NCI-H345 treated with DMSO at 0.1 percent for 48 hours (cell line): ENCODE measurements around the gene TIPRL.
"Not testable (repeated sequence)": the region's sequence is repeated elsewhere in the genome, so short reads cannot be mapped to it uniquely, and the experiment has no call there.

ENCODE experiments used
- DNase-seq: peaks from one replicate; lab custom pipeline; 2025; ENCODE audit not compliant: unreplicated experiment; lab: John Stamatoyannopoulos, UW

The TIPRL gene

GRCh38 chr1:168178638-168179437, at the start of gene TIPRL:
Gene TIPRL, plus strand, starts transcription at chr1:168178962. Its CDS starts 116 bp downstream, at chr1:168179078.
- DNase-seq: peak; percentile 96

DNA sequence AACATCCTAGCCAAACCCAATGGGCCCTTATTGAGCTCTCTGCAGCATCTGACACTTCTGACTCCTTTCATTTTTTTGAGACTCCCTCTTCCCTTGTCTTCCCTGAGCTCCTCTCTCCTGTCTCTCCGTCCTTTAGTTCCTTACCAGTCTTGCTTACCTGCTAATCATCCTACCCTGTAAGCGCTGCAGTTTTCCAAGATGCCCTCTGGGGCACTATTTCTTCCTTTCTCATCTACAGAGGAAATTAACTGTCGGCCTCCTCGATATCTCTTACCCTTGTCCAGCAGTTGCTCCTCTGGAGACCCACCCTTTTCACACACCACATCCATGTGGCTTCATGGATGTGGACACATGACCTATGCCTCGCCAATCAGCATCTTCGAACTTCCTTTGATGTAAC, 48.8 kb upstream of the TIPRL start:
- no peak for DNase-seq

GRCh38 chr1:168134132-168134531, 44.6 kb upstream of the TIPRL start:
- DNase-seq: no peak

DNA sequence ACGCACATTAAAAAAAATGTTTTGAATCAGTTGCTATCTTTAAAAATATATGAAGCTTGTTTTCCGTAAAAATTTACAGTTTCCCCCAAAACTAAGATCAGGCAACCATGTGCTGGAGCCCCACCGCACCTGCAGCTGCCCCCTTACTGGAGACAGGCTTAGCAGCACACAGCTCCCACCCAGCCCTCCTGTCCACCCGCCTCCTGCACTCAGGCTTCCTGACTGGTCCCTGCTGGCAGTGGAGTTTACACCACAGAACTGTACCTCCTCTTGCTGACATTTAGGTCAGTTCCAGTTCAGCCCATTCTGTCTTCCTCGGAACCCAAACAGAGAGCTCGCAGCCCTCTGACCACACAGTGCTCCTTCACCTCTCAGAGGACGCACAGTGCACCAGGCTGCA, 44.1 kb upstream of the TIPRL start:
- DNase-seq: no peak

DNA sequence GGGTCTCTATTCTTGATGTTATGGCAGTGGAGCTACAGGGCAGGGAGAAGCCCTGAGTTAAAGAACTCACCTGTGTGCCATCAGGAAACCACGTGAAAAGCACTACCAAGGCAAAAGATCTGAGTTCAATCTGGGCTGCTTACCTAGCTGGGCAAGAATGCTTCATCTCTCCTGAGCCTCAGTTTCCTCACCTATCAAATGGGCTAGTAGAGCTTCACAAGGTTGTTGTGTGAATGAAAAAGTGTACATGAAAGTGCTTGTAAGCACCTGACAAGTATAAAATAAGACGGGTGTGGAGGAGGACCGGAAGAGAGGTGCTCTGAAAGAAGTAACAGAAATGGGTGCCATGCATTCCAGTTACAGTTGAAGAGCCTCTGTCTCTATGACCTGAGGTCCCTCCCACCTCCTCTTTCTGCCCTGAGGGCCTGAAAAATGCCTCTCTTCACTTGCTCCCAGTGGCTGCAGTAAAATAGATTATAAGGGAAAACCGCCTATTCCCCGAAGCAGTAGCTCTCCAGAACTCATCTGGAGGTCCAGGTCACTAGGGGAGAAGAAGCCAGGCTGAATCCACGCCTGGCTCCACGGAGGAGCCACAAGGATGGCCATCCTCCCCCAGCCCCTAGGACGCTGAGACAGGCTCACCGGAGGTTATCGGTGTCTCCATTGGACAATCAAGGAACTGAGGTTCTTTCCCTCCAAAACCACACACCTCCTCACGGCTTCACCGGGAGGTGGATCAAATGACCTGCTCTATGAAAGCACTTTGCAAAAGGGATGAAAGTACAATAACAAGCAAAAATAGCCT, 43.4 kb upstream of the TIPRL start:
- DNase-seq: peak; percentile 28

DNA sequence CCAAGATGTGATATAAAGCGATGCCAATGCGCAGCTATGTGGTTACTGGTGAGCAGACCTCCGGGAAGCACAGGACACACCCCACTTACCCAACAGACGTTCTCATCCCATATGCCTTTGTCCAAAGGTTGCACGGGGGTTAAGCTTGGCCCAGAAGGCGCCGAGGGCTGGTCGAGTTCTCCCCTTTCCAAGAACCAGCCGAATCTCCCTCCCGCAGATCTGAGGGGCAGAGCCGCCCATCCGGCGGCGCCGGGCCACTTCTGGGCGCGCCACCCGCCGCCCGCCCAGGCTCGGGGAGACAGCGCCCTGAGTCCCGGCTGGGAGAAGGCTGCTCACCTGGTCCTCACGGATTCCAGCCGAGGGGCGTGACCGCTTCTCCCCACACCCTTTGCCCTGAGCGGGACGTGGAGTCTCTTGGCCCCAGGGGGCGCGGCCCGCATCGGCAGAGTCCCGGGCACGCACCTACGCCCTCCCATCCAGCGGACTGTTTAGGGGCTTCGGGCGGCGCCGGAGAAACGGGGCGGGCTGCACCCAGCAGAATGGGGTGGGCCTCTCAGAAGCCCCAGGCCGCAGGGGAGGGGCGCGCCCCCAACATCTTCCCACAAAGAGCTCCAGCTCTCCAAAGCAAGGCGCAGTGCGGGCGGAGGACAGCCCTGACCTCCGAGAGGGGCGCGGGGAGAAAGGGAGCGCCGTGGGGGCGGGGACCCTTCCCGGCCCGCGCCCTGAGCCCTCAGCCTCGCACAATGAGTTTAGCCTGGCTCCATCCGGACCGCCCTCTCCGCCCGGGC, 42.6 kb upstream of the TIPRL start:
- DNase-seq: no peak

GRCh38 chr1:168136709-168137514, 41.9 kb upstream of the TIPRL start, which contains the start of gene GPR161:
Gene GPR161, minus strand, starts transcription at chr1:168136930. Its CDS starts 32,080 bp downstream, at chr1:168104850.
- peak; percentile 18 for DNase-seq

- no peak for DNase-seq
Observed at GRCh38 chr1:168137515-168137821, 41.3 kb upstream of the TIPRL start.

GRCh38 chr1:168138134-168138533, 40.6 kb upstream of the TIPRL start:
- no peak for DNase-seq

DNA sequence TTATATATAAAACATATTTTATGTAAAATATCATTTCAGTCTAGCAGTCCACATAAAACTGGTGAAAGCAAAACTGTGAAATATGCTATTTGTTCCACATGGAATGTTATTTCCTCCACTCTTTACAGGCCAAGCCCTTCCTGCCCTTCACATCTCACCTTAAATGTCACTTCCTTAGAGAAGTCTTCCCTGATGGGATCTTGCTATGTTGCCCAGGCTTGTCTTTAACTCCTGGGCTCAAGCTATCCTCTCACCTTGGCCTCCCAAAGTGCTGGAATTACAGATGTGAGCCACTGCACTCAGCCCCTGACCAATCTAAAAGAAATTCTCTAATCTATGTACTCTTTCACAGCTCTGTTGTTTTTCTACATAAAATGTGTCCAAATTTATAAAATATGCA, 39.7 kb upstream of the TIPRL start:
- no peak for DNase-seq

DNA sequence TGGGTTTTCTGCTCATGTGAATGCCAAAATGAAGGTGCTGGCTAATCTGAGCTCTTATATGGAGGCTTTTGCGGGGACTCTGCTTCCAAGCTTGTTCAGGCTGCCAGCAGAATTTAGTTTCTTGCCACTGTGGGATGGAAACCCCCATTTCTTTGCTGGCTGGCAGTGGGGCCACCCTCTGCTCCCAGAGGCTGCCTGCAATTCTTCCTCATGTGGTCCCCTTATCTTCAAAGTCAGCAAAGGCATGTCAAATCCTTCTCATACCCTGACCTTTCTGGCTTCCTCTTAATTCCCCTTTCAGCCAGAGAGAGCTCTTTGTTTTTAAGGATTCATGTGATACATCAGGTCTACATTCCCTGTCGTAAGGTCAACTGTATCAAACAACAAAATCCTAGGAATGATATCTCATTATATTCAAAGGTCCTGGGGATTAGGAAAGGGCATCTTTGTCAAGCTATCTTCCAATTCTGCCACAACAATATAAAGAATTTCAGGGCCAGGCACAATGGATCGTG, 36.8 kb upstream of the TIPRL start:
- DNase-seq: no peak

DNA sequence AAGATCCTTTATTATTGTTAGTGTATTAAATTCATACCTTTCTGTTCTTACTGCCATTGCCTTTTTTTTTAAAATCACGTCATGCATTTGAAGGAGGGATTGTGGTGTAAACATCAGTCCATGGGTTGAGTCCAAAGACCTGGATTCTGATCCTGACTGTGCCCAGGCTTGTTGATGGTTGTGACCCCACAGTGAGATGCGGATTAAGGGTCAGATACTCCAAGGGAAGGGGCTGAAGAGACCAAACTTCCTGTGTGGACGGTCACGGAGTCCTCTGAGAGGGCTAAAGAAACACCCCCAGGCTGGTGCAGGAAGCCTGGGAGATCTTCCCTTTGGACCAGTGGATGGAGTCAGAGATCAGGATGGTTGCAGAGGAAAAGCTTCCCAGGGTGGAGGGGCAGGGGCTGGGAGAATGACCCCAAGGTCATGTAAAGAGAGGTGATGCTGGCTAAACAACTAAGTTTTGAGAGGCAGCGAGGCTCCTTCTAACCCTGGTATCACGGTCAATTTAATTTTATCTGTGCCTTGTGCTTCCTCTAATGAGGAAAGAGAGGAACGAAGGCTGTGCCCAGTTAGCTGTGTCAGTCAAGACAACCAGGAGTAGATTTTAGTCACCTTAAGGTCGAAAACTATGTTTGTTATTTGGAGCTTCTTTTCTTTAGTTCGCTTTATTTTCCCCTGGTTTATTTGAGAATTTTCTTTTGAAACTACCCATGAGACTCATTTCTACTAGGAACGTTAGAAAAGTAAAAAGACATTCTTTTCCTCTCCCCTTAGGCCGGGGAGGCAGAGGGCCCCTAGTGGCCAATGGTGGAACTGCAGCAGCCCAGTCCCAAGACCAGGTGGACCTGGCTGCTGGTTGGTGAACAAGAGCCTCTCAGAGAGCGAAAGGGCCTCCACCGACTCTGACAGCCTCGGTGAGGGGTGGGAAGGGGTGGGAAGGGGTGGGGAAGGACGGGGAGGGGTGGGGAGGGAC, 33.3 kb upstream of the TIPRL start:
- DNase-seq: peak; percentile 49

- no peak for DNase-seq
Observed at GRCh38 chr1:168146160-168146539, 32.6 kb upstream of the TIPRL start.

DNA sequence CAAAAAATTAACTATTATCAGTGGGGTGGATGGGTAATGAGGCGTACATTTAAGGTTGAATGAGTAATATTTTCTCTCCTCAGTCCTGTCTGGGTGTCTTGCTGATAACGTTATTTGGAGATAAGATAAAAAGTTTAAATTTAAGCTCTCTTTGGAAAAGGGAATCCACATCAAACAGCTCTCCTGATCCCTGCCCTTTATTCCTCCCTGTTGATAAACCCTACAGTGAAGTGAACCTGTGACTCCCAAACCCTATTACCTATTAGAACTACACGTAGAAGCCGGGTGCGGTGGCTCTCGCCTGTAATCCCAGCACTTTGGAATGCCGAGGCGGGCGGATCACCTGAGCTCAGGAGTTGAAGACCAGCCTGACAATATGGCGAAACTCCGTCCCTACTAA, 32.1 kb upstream of the TIPRL start:
- DNase-seq: no peak

- no peak for DNase-seq
Observed at GRCh38 chr1:168148916-168149315, 29.8 kb upstream of the TIPRL start.

DNA sequence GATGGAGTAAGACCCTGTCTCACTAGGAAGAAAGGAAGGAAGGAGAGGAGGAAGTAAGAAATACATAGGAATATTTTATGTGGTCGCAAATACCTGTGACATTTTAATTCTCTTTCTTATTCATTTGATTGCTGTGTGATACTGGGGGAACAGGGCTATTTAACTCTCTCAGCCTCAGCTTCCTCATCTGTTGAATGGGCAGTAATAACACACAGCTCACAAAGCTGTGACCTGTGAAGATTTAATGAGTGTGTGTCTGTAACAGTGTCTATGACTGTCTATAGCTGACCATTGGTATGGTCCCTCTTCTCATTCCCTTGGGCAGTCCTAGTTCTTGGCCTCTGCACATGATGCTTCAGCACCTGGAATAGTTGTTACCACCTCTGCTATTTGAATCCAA, 28.5 kb upstream of the TIPRL start:
- DNase-seq: no peak

DNA sequence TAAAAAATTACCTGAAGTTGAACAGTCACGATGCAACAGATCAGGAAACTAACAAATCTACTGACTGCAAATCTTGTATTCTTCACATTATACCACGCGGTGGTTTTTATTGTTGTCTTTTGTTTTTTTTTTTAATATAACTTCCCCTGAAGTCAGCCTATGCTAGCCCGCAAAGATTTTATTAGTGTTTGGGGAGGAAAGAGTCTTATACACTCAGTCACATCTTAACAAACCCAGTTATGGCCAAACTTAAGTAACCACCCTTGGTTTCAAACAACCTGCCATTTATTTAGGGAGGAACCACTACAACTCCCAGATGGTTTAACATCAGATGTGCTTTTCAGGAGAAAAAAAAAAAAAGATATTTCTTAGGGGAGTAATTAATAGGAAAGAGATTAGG, 26.8 kb upstream of the TIPRL start:
- no peak for DNase-seq

- not testable (repeated sequence) for DNase-seq
Observed at GRCh38 chr1:168154707-168155106, 24.1 kb upstream of the TIPRL start.

DNA sequence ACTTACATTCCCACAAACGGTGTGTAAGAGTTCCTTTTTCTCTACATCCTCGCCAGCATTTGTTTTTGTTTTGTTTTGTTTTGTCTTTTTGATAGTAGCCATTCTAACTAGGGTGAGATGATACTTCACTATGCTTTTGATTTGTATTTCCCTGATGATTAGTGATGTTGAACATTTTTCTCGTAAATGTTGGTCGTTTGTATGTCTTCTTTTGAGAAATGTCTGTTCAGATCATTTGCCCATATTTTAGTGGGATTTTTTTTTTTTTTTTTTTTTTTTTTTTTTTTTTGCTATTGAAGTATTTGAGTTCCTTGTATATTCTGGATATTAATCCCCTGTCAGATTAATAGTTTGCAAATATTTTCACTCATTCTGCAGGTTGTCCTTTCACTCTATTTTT, 22.9 kb upstream of the TIPRL start:
- no peak for DNase-seq
